Activated B cell treated with CpG ODN at 0.5 μM for 24 hours (primary cell): ENCODE data around the gene PAX5. TPM values are rescaled to one million over a fixed set of nuclear protein-coding genes. Genes with fewer than 3 reads are reported as not detected.
A peak's percentile ranks its signal among the peaks of the same experiment; 100 is the strongest.

Source experiments
- ATAC-seq: fragments of 200-7000 bp; cut with Tn5 transposase; one replicate; pipeline ENCODE4 v1.10.0; 2021; ENCODE audit warnings: low read depth, mild to moderate bottlenecking, moderate library complexity
- CTCF ChIA-PET: fragments of 350-600 bp; sonication (Branson Sonifier 250); formaldehyde crosslinking; loops from one replicate; lab custom pipeline; 2021; ENCODE audit warnings: antibody characterized with exemption; lab: Charles Lee
- POLR2A ChIA-PET: fragments of 350-600 bp; sonication (Branson Sonifier 250); formaldehyde crosslinking; loops from one replicate; lab custom pipeline; 2021; ENCODE audit warnings: antibody characterized with exemption; lab: Charles Lee
- DNase-seq: peaks from one replicate; pipeline ENCODE4 v3.0.0; 2022
- H3K27ac Mint-ChIP-seq: one replicate; pipeline ENCODE4 v1.8.0; 2020; ENCODE audit warnings: mixed read lengths
- H3K27me3 Mint-ChIP-seq: one replicate; pipeline ENCODE4 v1.8.0; 2021; ENCODE audit warnings: mixed read lengths
- H3K36me3 Mint-ChIP-seq: one replicate; pipeline ENCODE4 v1.8.0; 2021; ENCODE audit warnings: low read depth, mixed read lengths
- H3K4me1 Mint-ChIP-seq: one replicate; pipeline ENCODE4 v1.8.0; 2021; ENCODE audit warnings: mixed read lengths
- H3K4me3 Mint-ChIP-seq: one replicate; pipeline ENCODE4 v1.8.0; 2020; ENCODE audit warnings: mild to moderate bottlenecking, mixed read lengths
- H3K9me3 Mint-ChIP-seq: one replicate; pipeline ENCODE4 v1.8.0; 2020; ENCODE audit warnings: mixed read lengths
- intact Hi-C: fragments of 100-400 bp; cut with micrococcal nuclease; formaldehyde crosslinking; loops from one replicate; pipeline ENCODE4 v1.15.1; 2024
- total RNA-seq: library from RNA; stranded (reverse); gene quantifications from 2 replicates; pipeline ENCODE4 v1.2.3, GENCODE V29; 2022
- TF ChIP-seq, protein P1 (sequence below): fragments of 200-600 bp; IDR thresholded peaks from one replicate; pipeline ENCODE4 v1.8.0; 2022; ENCODE audit warnings: antibody characterized with exemption, mild to moderate bottlenecking

The PAX5 gene
- total RNA-seq, 1 donor from 2014 or later: 619 TPM

DNA sequence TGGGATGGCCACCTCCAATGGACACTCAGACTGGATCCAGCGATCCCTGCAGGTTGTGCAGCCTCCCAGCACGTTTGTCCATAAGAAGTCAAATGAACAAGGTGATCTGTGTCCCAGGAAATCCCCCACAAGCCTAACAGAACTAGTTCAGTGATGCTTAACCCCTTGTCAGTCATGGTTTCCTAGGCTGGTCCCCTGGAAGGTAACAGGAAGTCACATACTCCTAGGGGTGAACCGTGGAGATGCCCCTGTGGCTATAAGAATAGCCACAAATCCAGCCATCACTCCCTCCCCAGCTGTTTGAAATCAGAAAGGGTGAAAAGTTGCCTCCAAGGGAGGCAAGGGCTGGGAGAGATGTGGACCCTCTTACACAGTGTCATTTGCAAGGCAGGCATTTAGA is 22.5 kb downstream of the PAX5 start:
- Mint-ChIP-seq H3K27ac (peak overlapping the region; percentile 93), H3K36me3 (peaks cover 88% of the 10 kb centered on the region), H3K4me3 (peak overlapping the region; percentile 68), H3K27me3 (no peaks in the 10 kb centered on the region), H3K4me1 (peaks cover 88% of the 10 kb centered on the region), H3K9me3 (no peaks in the 10 kb centered on the region)
- intact Hi-C loops: loop anchor here (1.0 to 2.0 kb wide), 2 partner anchors 9 to 17 kb away; no protein-coding TSS in a partner anchor
- ChIA-PET POLR2A (interaction anchor here (1.0 to 9.6 kb wide), 9 partner anchors 13 to 400 kb away, joined by 4 to 291 read pairs (median 5); partner anchors contain the start of gene PAX5), CTCF (interaction anchor here (0.7 to 1.0 kb wide), 2 partner anchors 12 to 19 kb away, joined by 3 read pairs; no protein-coding TSS in a partner anchor)
- peak; percentile 41 for ATAC-seq
- DNase-seq: no peak
- TF ChIP-seq, protein P1, sequence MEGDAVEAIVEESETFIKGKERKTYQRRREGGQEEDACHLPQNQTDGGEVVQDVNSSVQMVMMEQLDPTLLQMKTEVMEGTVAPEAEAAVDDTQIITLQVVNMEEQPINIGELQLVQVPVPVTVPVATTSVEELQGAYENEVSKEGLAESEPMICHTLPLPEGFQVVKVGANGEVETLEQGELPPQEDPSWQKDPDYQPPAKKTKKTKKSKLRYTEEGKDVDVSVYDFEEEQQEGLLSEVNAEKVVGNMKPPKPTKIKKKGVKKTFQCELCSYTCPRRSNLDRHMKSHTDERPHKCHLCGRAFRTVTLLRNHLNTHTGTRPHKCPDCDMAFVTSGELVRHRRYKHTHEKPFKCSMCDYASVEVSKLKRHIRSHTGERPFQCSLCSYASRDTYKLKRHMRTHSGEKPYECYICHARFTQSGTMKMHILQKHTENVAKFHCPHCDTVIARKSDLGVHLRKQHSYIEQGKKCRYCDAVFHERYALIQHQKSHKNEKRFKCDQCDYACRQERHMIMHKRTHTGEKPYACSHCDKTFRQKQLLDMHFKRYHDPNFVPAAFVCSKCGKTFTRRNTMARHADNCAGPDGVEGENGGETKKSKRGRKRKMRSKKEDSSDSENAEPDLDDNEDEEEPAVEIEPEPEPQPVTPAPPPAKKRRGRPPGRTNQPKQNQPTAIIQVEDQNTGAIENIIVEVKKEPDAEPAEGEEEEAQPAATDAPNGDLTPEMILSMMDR: no peak

DNA sequence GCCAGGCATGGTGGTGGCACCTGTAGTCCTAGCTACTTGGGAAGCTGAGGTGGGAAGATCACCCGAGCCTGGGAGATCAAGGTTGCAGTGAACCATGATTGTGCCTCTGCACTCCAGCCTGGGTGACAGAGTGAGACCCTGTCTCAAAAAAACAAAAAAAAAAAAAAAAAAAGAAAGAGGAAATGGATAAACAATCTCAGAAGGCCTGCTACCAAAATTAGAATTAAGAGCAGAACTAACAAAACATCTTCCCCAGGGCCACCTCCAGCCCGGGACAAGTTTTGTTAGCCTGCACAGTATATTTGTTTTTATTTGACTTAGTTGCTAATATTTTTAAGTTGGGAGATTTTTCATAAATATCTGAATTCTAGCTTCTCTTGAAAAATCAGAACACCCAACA is 23.1 kb downstream of the PAX5 start:
- H3K27me3 Mint-ChIP-seq: no peaks in the 10 kb centered on the region
- no peak for DNase-seq
- peaks cover 88% of the 10 kb centered on the region for H3K4me1 Mint-ChIP-seq
- ChIA-PET POLR2A (interaction anchor here (0.7 to 9.6 kb wide), 14 partner anchors 12 to 400 kb away, joined by 4 to 291 read pairs (median 5); partner anchors contain the start of gene PAX5), CTCF (interaction anchor here (1.0 to 1.2 kb wide), 3 partner anchors 9 to 18 kb away, joined by 3 to 4 read pairs (median 3); no protein-coding TSS in a partner anchor)
- H3K36me3 Mint-ChIP-seq: peaks cover 88% of the 10 kb centered on the region
- ATAC-seq: no peak
- H3K27ac Mint-ChIP-seq: peak overlapping the region; percentile 93
- intact Hi-C loops: loop anchor here (1.0 to 2.0 kb wide), 3 partner anchors 9 to 16 kb away; no protein-coding TSS in a partner anchor
- H3K9me3 Mint-ChIP-seq: no peaks in the 10 kb centered on the region
- TF ChIP-seq, protein P1: no peak
- H3K4me3 Mint-ChIP-seq: peak overlapping the region; percentile 68

DNA sequence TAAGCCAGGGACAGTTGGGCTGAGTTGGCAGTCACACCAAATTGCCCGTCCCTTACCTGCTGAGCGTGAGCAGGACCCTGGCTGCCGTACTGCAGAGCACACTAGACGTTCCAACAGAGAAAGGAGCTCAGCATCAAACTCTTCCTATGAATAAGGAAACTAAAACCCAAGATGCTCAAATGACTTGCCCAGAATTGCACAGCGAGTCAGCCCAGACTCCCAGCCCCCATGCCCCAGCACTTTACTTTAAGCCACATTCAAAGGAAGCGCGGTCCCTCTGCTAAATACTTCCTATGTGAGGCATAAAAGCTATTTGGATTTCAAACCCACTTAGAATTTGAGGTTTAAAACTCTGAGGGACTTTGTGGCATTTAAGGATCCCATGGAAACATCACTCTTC is 23.9 kb downstream of the PAX5 start:
- no peaks in the 10 kb centered on the region for H3K27me3 Mint-ChIP-seq
- no peak for DNase-seq
- peak overlapping the region; percentile 68 for H3K4me3 Mint-ChIP-seq
- peak overlapping the region; percentile 93 for H3K27ac Mint-ChIP-seq
- intact Hi-C loops: loop anchor here (1.0 to 2.0 kb wide), 2 partner anchors 9 to 15 kb away; no protein-coding TSS in a partner anchor
- H3K4me1 Mint-ChIP-seq: peaks cover 91% of the 10 kb centered on the region
- peak; percentile 36 for ATAC-seq
- POLR2A ChIA-PET: interaction anchor here (0.6 to 9.6 kb wide), 11 partner anchors 11 to 401 kb away, joined by 3 to 291 read pairs (median 5); no protein-coding TSS in a partner anchor
- H3K9me3 Mint-ChIP-seq: no peaks in the 10 kb centered on the region
- CTCF ChIA-PET: interaction anchor here (1.0 to 1.2 kb wide), 2 partner anchors 10 kb away, joined by 3 to 4 read pairs; no protein-coding TSS in a partner anchor
- H3K36me3 Mint-ChIP-seq: peaks cover 90% of the 10 kb centered on the region
- TF ChIP-seq, protein P1: no peak

DNA sequence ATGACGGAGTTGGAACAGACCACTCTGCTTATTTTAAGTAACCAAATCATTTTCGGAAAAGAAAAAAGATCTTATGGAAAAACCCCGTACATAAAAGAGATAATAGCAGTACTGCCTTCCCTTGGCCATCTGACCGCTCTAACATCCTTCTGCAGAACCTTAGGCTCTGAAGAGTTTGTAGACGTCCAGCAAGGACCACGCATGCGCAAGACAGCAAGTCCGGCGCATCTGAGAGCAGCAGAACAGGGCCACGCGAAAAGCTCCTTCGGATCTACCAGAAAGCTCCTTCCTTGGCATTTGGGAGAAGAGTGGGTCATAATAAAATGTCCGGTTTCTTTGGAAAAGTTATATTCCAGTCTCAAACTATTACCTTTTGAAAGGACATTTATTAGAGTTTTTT is 26.8 kb downstream of the PAX5 start:
- Mint-ChIP-seq H3K27me3 (no peaks in the 10 kb centered on the region), H3K4me3 (peak overlapping the region; percentile 44), H3K36me3 (peaks cover 91% of the 10 kb centered on the region), H3K9me3 (no peaks in the 10 kb centered on the region), H3K4me1 (peaks cover 93% of the 10 kb centered on the region), H3K27ac (peak overlapping the region; percentile 84)
- TF ChIP-seq, protein P1: no peak
- DNase-seq: no peak
- no peak for ATAC-seq
- intact Hi-C loops: no loop called here
- POLR2A ChIA-PET: interaction anchor here (2.0 to 9.6 kb wide), 2 partner anchors 11 to 18 kb away, joined by 10 to 291 read pairs; no protein-coding TSS in a partner anchor
- CTCF ChIA-PET: no interaction called here

DNA sequence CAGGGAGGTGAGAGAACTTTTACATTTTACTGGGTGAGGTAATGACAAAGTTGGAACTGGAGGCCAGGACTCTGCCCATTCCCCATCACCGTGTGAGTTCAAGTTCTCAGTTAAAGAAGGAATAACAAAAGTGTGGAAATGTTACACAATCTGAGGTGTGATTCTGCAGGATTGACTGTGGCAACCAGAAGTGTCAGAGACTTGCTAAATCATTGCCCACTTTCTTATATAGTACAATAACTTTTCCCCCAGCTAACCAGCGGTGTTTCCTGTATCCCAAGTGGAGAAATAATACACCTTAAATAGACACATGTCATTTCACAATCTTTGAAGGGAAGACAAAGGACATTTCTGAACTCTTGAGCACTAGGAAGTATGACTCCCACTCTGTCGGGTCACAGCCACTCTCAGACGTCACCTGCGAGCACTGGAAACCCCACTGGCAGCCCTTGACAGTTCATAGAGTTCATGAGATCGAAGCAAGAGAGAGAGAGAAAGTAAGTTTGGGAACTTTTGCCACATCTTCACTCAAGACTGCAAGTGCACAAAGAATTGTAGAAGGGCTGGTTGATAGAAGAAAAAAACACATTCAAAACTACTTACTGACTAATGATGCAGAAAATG is 28.4 kb downstream of the PAX5 start:
- Mint-ChIP-seq H3K27ac (peak overlapping the region; percentile 84), H3K36me3 (peaks cover 92% of the 10 kb centered on the region), H3K27me3 (no peaks in the 10 kb centered on the region), H3K9me3 (no peaks in the 10 kb centered on the region), H3K4me1 (peaks cover 93% of the 10 kb centered on the region), H3K4me3 (peak overlapping the region; percentile 86)
- CTCF ChIA-PET: no interaction called here
- peak; percentile 49 for ATAC-seq
- no peak for DNase-seq
- POLR2A ChIA-PET: interaction anchor here (0.6 to 9.6 kb wide), 9 partner anchors 9 to 366 kb away, joined by 3 to 291 read pairs (median 10); partner anchors contain the start of gene PAX5
- intact Hi-C loops: loop anchor here (1.0 kb wide), 1 partner anchor 12 kb away; no protein-coding TSS in a partner anchor
- TF ChIP-seq, protein P1: no peak
